ENCODE measurements around the gene SOX8.

The SOX8 gene

DNA sequence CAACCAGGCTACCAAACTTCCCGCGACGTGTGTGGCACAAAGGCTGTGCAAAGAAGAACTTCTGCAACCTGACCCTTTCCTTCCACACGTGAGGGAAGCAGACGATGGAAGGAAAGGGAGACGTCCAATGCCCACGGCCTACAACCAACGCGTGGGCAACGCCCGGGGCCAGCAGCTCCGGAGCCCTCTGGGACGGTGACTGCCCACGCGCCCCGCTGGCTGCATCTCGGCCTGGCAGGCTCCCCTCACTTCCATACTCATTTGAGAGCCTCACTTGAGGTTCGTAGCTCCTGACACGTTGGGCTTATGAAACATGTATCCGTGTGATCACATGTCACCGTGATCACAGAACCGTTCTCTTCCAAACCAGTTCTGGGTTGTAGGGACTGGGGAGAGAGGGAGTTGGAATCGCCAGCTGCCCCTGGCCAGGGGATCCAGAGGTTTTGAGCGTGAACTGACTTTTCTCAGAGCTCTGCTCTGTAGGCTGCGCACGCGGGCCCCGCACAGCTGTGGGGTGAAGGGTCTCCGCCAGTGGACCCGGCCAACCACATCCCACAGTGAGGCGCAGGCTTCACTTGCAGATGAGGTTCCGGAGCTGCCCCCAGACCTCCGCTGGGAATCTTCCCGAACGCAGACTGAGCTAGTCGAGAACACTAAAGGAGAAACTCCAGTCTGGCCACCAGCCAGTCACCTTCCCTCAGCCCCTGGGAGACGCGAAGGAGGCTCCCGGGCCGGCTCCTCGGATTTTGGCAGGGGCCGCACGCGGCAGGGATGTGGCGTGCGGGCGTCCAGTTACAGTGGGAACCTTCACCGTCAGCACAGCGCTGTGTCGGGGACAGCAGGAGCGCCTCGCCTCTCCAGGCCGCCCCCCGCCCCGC, 11.8 kb upstream of the SOX8 start:
- TF ChIP-seq, protein P1, sequence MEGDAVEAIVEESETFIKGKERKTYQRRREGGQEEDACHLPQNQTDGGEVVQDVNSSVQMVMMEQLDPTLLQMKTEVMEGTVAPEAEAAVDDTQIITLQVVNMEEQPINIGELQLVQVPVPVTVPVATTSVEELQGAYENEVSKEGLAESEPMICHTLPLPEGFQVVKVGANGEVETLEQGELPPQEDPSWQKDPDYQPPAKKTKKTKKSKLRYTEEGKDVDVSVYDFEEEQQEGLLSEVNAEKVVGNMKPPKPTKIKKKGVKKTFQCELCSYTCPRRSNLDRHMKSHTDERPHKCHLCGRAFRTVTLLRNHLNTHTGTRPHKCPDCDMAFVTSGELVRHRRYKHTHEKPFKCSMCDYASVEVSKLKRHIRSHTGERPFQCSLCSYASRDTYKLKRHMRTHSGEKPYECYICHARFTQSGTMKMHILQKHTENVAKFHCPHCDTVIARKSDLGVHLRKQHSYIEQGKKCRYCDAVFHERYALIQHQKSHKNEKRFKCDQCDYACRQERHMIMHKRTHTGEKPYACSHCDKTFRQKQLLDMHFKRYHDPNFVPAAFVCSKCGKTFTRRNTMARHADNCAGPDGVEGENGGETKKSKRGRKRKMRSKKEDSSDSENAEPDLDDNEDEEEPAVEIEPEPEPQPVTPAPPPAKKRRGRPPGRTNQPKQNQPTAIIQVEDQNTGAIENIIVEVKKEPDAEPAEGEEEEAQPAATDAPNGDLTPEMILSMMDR (IDR thresholded peaks at IDR 0.05; ENCODE audit: insufficient read depth, low read depth, low read length, missing control alignments) = no peak
- no peak for DNase-seq (ENCODE audit: low read depth)
- H3K4me3 ChIP-seq (ENCODE audit: low read length) = peak overlapping the region; percentile 51

DNA sequence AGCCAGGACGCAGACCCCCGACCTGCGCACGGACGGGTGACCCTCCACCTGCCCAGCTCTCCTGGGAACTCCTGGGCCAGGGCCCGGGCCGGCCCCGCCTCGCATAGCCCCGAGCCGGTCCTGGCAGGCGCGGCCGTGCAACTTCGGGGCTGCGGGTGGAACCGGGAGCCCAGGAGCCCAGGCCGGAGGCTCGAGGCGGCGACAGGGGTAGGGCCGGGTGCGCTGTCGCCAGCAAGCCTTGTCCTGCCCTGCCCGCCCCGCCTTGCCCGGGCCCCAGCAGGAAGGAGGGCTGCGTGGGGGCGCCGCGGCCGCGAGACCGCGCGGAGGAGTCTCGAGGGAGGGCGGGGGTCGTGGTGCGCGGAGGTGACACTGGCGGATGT, 11.2 kb upstream of the SOX8 start:
- H3K4me3 ChIP-seq (ENCODE audit: low read length) = peak overlapping the region; percentile 51
- DNase-seq (ENCODE audit: low read depth) = peak; percentile 2
- TF ChIP-seq, protein P1 (IDR thresholded peaks at IDR 0.05; ENCODE audit: insufficient read depth, low read depth, low read length, missing control alignments) = no peak

- DNase-seq (ENCODE audit: low read depth) = peak; percentile 68
- peak within 1 kb of the TSS; percentile 51 for H3K4me3 ChIP-seq (ENCODE audit: low read length)
- TF ChIP-seq, protein P1 (IDR thresholded peaks at IDR 0.05; ENCODE audit: insufficient read depth, low read depth, low read length, missing control alignments) = no peak
Measured at GRCh38 chr16:970766-971581, 10.6 kb upstream of the SOX8 start, which contains the start of gene LMF1. TSS of gene LMF1 (minus strand) at chr16:970984. CDS start at chr16:970980, 4 bp downstream.

- no peak overlapping the region for H3K4me3 ChIP-seq (ENCODE audit: low read length)
- TF ChIP-seq, protein P1 (IDR thresholded peaks at IDR 0.05; ENCODE audit: insufficient read depth, low read depth, low read length, missing control alignments) = no peak
- no peak for DNase-seq (ENCODE audit: low read depth)
Measured at GRCh38 chr16:971582-971905, 10.0 kb upstream of the SOX8 start.

DNA sequence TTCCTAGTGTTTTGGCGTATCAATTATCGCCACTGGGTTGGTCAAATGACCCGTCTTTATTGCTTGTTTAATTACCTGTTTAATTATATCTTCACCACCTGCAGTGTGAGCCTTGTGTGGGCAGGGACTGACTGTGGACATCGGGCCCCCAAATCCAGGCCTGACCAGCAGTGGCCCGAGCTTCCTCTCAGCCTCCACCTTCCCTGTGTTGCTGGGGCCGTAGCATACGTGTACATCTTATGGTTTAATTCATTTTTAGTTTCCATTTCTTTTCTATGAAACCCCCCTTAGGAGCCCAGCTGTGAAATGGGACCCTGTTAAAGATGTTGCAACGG, 9.6 kb upstream of the SOX8 start:
- H3K4me3 ChIP-seq (ENCODE audit: low read length) = no peak overlapping the region
- TF ChIP-seq, protein P1 (IDR thresholded peaks at IDR 0.05; ENCODE audit: insufficient read depth, low read depth, low read length, missing control alignments) = no peak
- no peak for DNase-seq (ENCODE audit: low read depth)

- no peak overlapping the region for H3K4me3 ChIP-seq (ENCODE audit: low read length)
- no peak for DNase-seq (ENCODE audit: low read depth)
- TF ChIP-seq, protein P1 (IDR thresholded peaks at IDR 0.05; ENCODE audit: insufficient read depth, low read depth, low read length, missing control alignments) = no peak
Measured at GRCh38 chr16:972316-973002, 9.1 kb upstream of the SOX8 start.
